Measurements from ENCODE around the gene HNRNPH1.
"Not testable (repeated sequence)": the region's sequence is repeated elsewhere in the genome, so short reads cannot be mapped to it uniquely, and the experiment has no call there.

GRCh38 chr5:179633501-179634369 is 10.3 kb upstream of the HNRNPH1 start:
- TF ChIP-seq REST (IDR thresholded peaks at IDR 0.05; ENCODE audit: insufficient read depth in 1 of 2, low read depth in 2 of 2, low read length in 1 of 2); CTCF (IDR thresholded peaks at IDR 0.05); POLR2AphosphoS5 (IDR thresholded peaks at IDR 0.05; ENCODE audit: low read depth, low read length); TCF7L2 (IDR thresholded peaks at IDR 0.05; ENCODE audit: low read depth, low read length): not testable (repeated sequence)
